Panc1 (cell line): Measurements from ENCODE around the gene MLF1. TPM values are rescaled to one million over a fixed set of nuclear protein-coding genes. Genes with fewer than 3 reads are reported as not detected.

Experiments used
- ATAC-seq: fragments of 200-7000 bp; cut with Tn5 transposase; 2 replicates; pipeline ENCODE4 v1.9.1; 2020; ENCODE audit warnings: mild to moderate bottlenecking, moderate library complexity
- Bru-seq: library from RNA; stranded (reverse); fragments of 400-500 nt; gene quantifications from one replicate; lab custom pipeline; 2021; lab: Mats Ljungman, UMichigan
- BruChase-seq, 2 experiments: library from RNA; stranded (reverse); fragments of 400-500 nt; gene quantifications; one replicate each; lab custom pipeline; 2021; lab: Mats Ljungman, UMichigan
- BruUV-seq: library from RNA; stranded (reverse); fragments of 400-500 nt; replicated peaks from 2 replicates; lab custom pipeline; 2021; lab: Mats Ljungman, UMichigan
- CTCF ChIA-PET: fragments of 300-600 bp; sonication (Branson Sonifier 250); formaldehyde crosslinking; loops from one replicate; lab custom pipeline; 2022; ENCODE audit warnings: antibody characterized with exemption; lab: Charles Lee
- POLR2A ChIA-PET: fragments of 300-600 bp; sonication (Branson Sonifier 250); formaldehyde crosslinking; loops from one replicate; lab custom pipeline; 2022; ENCODE audit warnings: antibody characterized with exemption; lab: Charles Lee
- DNase-seq: peaks from one replicate; pipeline ENCODE4 v3.0.0-alpha.2; 2010; ENCODE audit warnings: low read depth, low spot score
- H3K27ac ChIP-seq: 2 replicates; pipeline ENCODE4 v1.5.1; 2011; ENCODE audit warnings: mild to moderate bottlenecking, low read length, inconsistent platforms
- H3K27me3 ChIP-seq: fragments of 200-500 bp; sonication (Bioruptor generic); 2 replicates; pipeline ENCODE4 v1.6.0; 2014; ENCODE audit warnings: low read length, inconsistent platforms; ENCODE audit not compliant: control insufficient read depth, insufficient read depth
- H3K36me3 ChIP-seq: fragments of 200-500 bp; sonication (Bioruptor generic); 2 replicates; pipeline ENCODE4 v1.5.1; 2014; ENCODE audit warnings: inconsistent platforms, mild to moderate bottlenecking, low read length, moderate library complexity; ENCODE audit not compliant: control insufficient read depth, insufficient read depth
- H3K4me1 ChIP-seq: 2 replicates; pipeline ENCODE4 v1.5.1; 2011; ENCODE audit warnings: inconsistent platforms, mild to moderate bottlenecking, low read length, moderate library complexity; ENCODE audit not compliant: control insufficient read depth, insufficient read depth
- H3K4me3 ChIP-seq, 2 experiments: 2 replicates each; pipeline ENCODE4 v1.5.1; 2011 to 2012; ENCODE audit warnings: low read depth in 2 of 2, low read length in 2 of 2, mild to moderate bottlenecking in 2 of 2, inconsistent platforms in 1 of 2, moderate library complexity in 1 of 2
- H3K9me3 ChIP-seq: fragments of 200-500 bp; sonication (Bioruptor generic); 2 replicates; pipeline ENCODE4 v1.5.1; 2014; ENCODE audit warnings: low read depth, mild to moderate bottlenecking, inconsistent platforms, low read length, moderate library complexity; ENCODE audit not compliant: control insufficient read depth, insufficient read depth
- POLR2AphosphoS5 ChIP-seq: IDR thresholded peaks from 2 replicates; pipeline ENCODE4 v1.6.1; 2012; ENCODE audit warnings: mild to moderate bottlenecking, low read depth, low read length, moderate library complexity
- SIN3A ChIP-seq: IDR thresholded peaks from 2 replicates; pipeline ENCODE4 v1.6.1; 2012; ENCODE audit warnings: low read depth, mild to moderate bottlenecking, low read length, moderate library complexity, borderline replicate concordance; ENCODE audit not compliant: insufficient read depth
- TCF7L2 ChIP-seq: IDR thresholded peaks from 2 replicates; pipeline ENCODE4 v1.6.1; 2011; ENCODE audit warnings: mild to moderate bottlenecking, low read depth, low read length, inconsistent platforms
- in situ Hi-C: cut with HindIII; loops from 2 replicates; pipeline ENCODE4 v1.10.0; 2016; ENCODE audit warnings: low sequenced_read_pairs, low pct_unique_long_range_greater_than_20kb
- intact Hi-C: fragments of 100-400 bp; cut with micrococcal nuclease; formaldehyde crosslinking; loops from one replicate; pipeline ENCODE4 v1.10.0; 2022; ENCODE audit not compliant: unreplicated experiment
- long read RNA-seq: library from polyadenylated mRNA; unstranded; transcript quantifications from one replicate; pipeline ENCODE4 v2.0.0, GENCODE V29; 2021; ENCODE audit not compliant: unreplicated experiment
- polyA plus RNA-seq: library from polyadenylated mRNA; unstranded; fragments of >200 nt; gene quantifications from one replicate; pipeline ENCODE4 v1.2.1, GENCODE V29; 2012; ENCODE audit warnings: missing spikeins; ENCODE audit not compliant: insufficient read length
- total RNA-seq: library from RNA; stranded (reverse); gene quantifications from one replicate; pipeline ENCODE4 v1.2.1, GENCODE V29; 2021; ENCODE audit not compliant: unreplicated experiment
- TF ChIP-seq, protein P1 (sequence below), 2 experiments: IDR thresholded peaks; 2 replicates each; pipeline ENCODE4 v1.6.1; 2011 to 2012; ENCODE audit warnings: low read depth in 2 of 2, control low read depth in 1 of 2, low read length in 1 of 2, mild to moderate bottlenecking in 1 of 2, moderate library complexity in 1 of 2; ENCODE audit not compliant: insufficient read depth in 1 of 2
- TF ChIP-seq, protein P2 (sequence below): fragments of 450-650 bp; IDR thresholded peaks from 2 replicates; pipeline ENCODE4 v1.5.1; 2017; ENCODE audit warnings: mild to moderate bottlenecking

MLF1 gene, protein sequence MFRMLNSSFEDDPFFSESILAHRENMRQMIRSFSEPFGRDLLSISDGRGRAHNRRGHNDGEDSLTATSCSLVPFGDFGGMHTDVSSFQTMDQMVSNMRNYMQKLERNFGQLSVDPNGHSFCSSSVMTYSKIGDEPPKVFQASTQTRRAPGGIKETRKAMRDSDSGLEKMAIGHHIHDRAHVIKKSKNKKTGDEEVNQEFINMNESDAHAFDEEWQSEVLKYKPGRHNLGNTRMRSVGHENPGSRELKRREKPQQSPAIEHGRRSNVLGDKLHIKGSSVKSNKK
- 51.4 TPM for total RNA-seq
- 40.8 TPM for polyA plus RNA-seq
- percentile 75 among the genes with signal in this experiment for Bru-seq, nascent RNA
- BruChase-seq, experiment 1, labeled RNA remaining after a 2-hour chase, result percentile 72 among the genes with signal in this experiment
- BruChase-seq, experiment 2, labeled RNA remaining after a 6-hour chase, result percentile 79 among the genes with signal in this experiment
- long read RNA-seq, transcript MLF1-201 (7 exons, 2,203 nt), result major isoform, 73 of 113 reads
- long read RNA-seq, transcript MLF1-202 (7 exons, 2,222 nt), result minor isoform, 21 of 113 reads
- long read RNA-seq, partial matches to known transcripts, result 4 of 113 reads
- long read RNA-seq, other reads (novel, unspliced or antisense), result 10 of 113 reads

DNA sequence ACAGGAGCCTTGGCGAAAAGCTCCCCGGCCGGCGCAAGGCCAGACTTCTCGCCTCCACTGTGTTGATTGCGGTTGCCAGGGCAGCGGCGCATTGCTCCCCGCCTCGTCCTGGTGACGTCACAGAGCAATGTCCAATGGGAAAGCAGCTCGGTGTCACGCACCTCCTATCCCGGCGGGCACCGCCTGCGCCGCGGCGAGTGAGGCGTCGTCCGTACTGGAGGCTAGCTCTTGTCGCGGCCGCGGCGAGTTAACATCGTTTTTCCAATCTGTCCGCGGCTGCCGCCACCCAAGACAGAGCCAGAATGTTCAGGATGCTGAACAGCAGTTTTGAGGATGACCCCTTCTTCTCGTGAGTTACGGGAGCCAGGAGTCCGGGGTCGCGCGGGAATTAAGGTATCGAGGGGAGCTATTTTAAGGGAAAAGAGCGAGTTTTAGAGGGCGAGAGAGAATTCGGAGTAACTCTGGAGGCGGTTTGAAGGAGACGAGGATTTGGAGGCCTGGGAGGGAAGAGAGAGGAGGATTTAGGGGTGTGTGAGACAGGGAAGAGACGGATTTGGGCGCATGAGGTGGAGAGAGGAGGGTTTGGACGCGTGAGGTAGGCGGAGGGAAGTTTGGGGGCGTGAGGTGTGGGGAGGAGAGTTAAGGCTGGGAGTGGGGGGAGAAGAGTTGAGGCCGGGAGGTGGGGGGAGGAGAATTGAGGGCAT, at the start of gene MLF1:
Gene MLF1 (plus strand): TSS at position 196 of the 704 bp plus-strand sequence. CDS start 107 bp downstream, at position 303.
- Histone ChIP-seq H3K4me3 (peak within 1 kb of the TSS; percentile 84 to 99), H3K4me1 (peaks cover 9% of the 10 kb centered on the region), H3K36me3 (no peaks in the 10 kb centered on the region), H3K27ac (peak within 1 kb of the TSS; percentile 83), H3K9me3 (no peaks in the 10 kb centered on the region), H3K27me3 (no peaks in the 10 kb centered on the region; the same call in 1 of the 2 replicates)
- ChIA-PET CTCF (no interaction called here), POLR2A (interaction anchor here (0.5 to 1.3 kb wide), 13 partner anchors 10 to 1398 kb away, joined by 3 to 13 read pairs (median 3); no protein-coding TSS in a partner anchor)
- no TSS peak for BruUV-seq
- ATAC-seq (peak; percentile 99), DNase-seq (peak; percentile 81)
- intact Hi-C loops (loop anchor here (10.0 kb wide), 1 partner anchor 74 kb away; the partner anchor contains the start of gene GFM1), in situ Hi-C loops (no loop called here)
- TF ChIP-seq TCF7L2, result 0 out of 2 replicates have a peak, but pooled peaks have one; percentile 11
- TF ChIP-seq, protein P1, sequence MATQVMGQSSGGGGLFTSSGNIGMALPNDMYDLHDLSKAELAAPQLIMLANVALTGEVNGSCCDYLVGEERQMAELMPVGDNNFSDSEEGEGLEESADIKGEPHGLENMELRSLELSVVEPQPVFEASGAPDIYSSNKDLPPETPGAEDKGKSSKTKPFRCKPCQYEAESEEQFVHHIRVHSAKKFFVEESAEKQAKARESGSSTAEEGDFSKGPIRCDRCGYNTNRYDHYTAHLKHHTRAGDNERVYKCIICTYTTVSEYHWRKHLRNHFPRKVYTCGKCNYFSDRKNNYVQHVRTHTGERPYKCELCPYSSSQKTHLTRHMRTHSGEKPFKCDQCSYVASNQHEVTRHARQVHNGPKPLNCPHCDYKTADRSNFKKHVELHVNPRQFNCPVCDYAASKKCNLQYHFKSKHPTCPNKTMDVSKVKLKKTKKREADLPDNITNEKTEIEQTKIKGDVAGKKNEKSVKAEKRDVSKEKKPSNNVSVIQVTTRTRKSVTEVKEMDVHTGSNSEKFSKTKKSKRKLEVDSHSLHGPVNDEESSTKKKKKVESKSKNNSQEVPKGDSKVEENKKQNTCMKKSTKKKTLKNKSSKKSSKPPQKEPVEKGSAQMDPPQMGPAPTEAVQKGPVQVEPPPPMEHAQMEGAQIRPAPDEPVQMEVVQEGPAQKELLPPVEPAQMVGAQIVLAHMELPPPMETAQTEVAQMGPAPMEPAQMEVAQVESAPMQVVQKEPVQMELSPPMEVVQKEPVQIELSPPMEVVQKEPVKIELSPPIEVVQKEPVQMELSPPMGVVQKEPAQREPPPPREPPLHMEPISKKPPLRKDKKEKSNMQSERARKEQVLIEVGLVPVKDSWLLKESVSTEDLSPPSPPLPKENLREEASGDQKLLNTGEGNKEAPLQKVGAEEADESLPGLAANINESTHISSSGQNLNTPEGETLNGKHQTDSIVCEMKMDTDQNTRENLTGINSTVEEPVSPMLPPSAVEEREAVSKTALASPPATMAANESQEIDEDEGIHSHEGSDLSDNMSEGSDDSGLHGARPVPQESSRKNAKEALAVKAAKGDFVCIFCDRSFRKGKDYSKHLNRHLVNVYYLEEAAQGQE (IDR thresholded peaks at IDR 0.05; ENCODE audit: insufficient read depth in 1 of 2, low read depth in 2 of 2, low read length in 1 of 2), result no peak
- TF ChIP-seq POLR2AphosphoS5, result peak; percentile 70
- TF ChIP-seq, protein P2, sequence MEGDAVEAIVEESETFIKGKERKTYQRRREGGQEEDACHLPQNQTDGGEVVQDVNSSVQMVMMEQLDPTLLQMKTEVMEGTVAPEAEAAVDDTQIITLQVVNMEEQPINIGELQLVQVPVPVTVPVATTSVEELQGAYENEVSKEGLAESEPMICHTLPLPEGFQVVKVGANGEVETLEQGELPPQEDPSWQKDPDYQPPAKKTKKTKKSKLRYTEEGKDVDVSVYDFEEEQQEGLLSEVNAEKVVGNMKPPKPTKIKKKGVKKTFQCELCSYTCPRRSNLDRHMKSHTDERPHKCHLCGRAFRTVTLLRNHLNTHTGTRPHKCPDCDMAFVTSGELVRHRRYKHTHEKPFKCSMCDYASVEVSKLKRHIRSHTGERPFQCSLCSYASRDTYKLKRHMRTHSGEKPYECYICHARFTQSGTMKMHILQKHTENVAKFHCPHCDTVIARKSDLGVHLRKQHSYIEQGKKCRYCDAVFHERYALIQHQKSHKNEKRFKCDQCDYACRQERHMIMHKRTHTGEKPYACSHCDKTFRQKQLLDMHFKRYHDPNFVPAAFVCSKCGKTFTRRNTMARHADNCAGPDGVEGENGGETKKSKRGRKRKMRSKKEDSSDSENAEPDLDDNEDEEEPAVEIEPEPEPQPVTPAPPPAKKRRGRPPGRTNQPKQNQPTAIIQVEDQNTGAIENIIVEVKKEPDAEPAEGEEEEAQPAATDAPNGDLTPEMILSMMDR, result no peak
- TF ChIP-seq SIN3A, result peak; percentile 80; the same call in 1 of the 2 replicates

DNA sequence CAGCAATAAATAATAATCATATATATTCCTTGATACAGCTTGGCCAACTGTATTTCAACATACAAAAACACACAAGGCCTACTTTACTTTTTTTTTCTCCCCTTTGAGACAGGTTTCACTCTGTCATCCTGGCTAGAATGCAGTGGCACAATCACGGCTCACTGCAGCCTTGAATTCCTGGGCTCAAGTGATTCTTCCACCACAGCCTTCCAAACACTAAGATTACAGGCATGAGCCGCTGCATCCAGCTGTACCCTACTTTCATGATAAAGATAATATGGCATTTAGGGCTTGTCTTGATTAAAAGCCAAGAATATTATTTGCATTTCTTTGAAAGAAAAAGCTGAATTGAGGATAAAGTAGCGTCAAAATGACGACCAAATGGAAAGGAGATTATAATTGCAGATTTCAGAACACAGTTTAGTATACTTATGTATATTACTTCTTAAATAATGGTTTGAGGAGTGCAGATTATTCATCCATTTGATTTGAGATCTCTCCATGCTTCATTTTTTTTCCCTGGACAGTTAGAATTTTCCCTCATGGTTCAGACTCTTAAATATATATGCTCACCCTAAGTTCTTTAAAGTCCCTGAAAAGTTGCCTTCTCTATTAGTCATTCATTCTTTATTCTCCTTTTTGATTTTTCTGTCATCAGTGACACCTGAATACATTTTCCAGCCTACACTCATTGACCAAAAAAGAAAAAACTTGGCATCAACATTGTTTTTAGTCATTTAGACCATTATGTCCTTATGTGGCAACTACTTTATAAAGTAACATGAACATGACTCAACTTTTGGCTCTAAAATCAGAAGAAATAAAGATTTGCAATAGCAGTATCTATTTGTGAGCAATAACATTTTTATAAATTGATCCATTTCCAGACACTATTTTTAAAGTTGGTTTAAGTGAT, 48.5 kb upstream of the MLF1 start:
- Histone ChIP-seq H3K27me3 (no peaks in the 10 kb centered on the region), H3K36me3 (no peaks in the 10 kb centered on the region), H3K4me3 (no peak overlapping the region), H3K4me1 (no peaks in the 10 kb centered on the region), H3K27ac (no peak overlapping the region), H3K9me3 (no peaks in the 10 kb centered on the region)
- BruUV-seq, result no TSS peak
- ATAC-seq (no peak), DNase-seq (no peak)
- ChIA-PET POLR2A (no interaction called here), CTCF (no interaction called here)
- TF ChIP-seq TCF7L2 (no peak), SIN3A (no peak), POLR2AphosphoS5 (no peak)
- TF ChIP-seq, protein P1 (IDR thresholded peaks at IDR 0.05; ENCODE audit: insufficient read depth in 1 of 2, low read depth in 2 of 2, low read length in 1 of 2), result no peak
- TF ChIP-seq, protein P2, result no peak
- intact Hi-C loops, result loop anchor here (10.0 kb wide), 1 partner anchor 438 kb away; no protein-coding TSS in a partner anchor
- in situ Hi-C loops, result no loop called here
